SW480 (cell line): ENCODE data around the gene TEX53.

Experiments used
- DNase-seq: peaks from one replicate; pipeline ENCODE4 v3.0.0-alpha.2; 2016; ENCODE audit warnings: low spot score

TEX53 gene

GRCh38 chr9:114680259-114681001, 22.8 kb upstream of the TEX53 start:
- no peak for DNase-seq

GRCh38 chr9:114678795-114679194, 21.2 kb upstream of the TEX53 start:
- no peak for DNase-seq

- no peak for DNase-seq
These were observed 20.5 kb upstream of the TEX53 start for GRCh38 chr9:114678130-114678529.

- DNase-seq, result peak; percentile 67
These were observed 19.8 kb upstream of the TEX53 start for GRCh38 chr9:114677418-114677817.

GRCh38 chr9:114676901-114677300, 19.3 kb upstream of the TEX53 start:
- no peak for DNase-seq

GRCh38 chr9:114674798-114675540, 17.4 kb upstream of the TEX53 start:
- no peak for DNase-seq

GRCh38 chr9:114674076-114674797, 16.6 kb upstream of the TEX53 start:
- DNase-seq, result no peak

- no peak for DNase-seq
These were observed 14.0 kb upstream of the TEX53 start for GRCh38 chr9:114671605-114672004.

GRCh38 chr9:114669961-114670360, 12.4 kb upstream of the TEX53 start:
- DNase-seq, result no peak

- DNase-seq, result no peak
These were observed 10.5 kb upstream of the TEX53 start for GRCh38 chr9:114668146-114668545.

- no peak for DNase-seq
These were observed 9.2 kb upstream of the TEX53 start for GRCh38 chr9:114666851-114667250.

GRCh38 chr9:114666401-114666800, 8.8 kb upstream of the TEX53 start:
- no peak for DNase-seq

- DNase-seq, result no peak
These were observed 6.6 kb upstream of the TEX53 start for GRCh38 chr9:114664181-114664580.

GRCh38 chr9:114662081-114662989, 4.7 kb upstream of the TEX53 start:
- peak; percentile 18 for DNase-seq

- no peak for DNase-seq
These were observed 1.3 kb downstream of the TEX53 start for GRCh38 chr9:114656301-114656700.

- no peak for DNase-seq
These were observed 1.9 kb downstream of the TEX53 start for GRCh38 chr9:114655689-114656088.

GRCh38 chr9:114653556-114654159, 3.9 kb downstream of the TEX53 start:
- peak; percentile 69 for DNase-seq

- no peak for DNase-seq
These were observed 4.6 kb downstream of the TEX53 start for GRCh38 chr9:114652776-114653555.

GRCh38 chr9:114643896-114644295, 13.7 kb downstream of the TEX53 start:
- DNase-seq, result no peak

GRCh38 chr9:114643001-114643400, 14.6 kb downstream of the TEX53 start:
- no peak for DNase-seq

GRCh38 chr9:114641967-114642366, 15.6 kb downstream of the TEX53 start:
- no peak for DNase-seq
